ENCODE data around the gene DAB1.

GRCh38 chr1:57250021-57250420 lies 173.8 kb downstream of the DAB1 start:
- TF ChIP-seq CTCF (IDR thresholded peaks at IDR 0.05 in 2 of 3, conservative IDR thresholded peaks at IDR 0.05 in 1 of 3; ENCODE audit: control insufficient read depth in 2 of 3, extremely low read depth in 1 of 3, insufficient read depth in 1 of 3, low read depth in 3 of 3, low read length in 3 of 3) (no peak), EP300 (IDR thresholded peaks at IDR 0.05; ENCODE audit: borderline replicate concordance in 1 of 2, control insufficient read depth in 1 of 2, low read depth in 2 of 2, low read length in 2 of 2) (no peak), E2F4 (IDR thresholded peaks at IDR 0.05; ENCODE audit: low read depth, low read length) (no peak), FOS (IDR thresholded peaks at IDR 0.05; ENCODE audit: borderline replicate concordance, extremely low read depth, insufficient read length) (no peak), POLR2A (IDR thresholded peaks at IDR 0.05; ENCODE audit: low read depth, low read length) (no peak), HDGF (IDR thresholded peaks at IDR 0.05) (no peak), ZZZ3 (IDR thresholded peaks at IDR 0.05; ENCODE audit: control insufficient read depth, insufficient read length, low read depth) (no peak), MAX (IDR thresholded peaks at IDR 0.05; ENCODE audit: low read depth, low read length) (no peak), BCL3 (IDR thresholded peaks at IDR 0.05; ENCODE audit: borderline replicate concordance, insufficient read depth, low read depth, low read length, poor library complexity, severe bottlenecking) (no peak), CBX3 (IDR thresholded peaks at IDR 0.05; ENCODE audit: borderline replicate concordance, low read depth) (no peak)
